GM18526 (cell line): ENCODE data around the gene MAGEB6B.

Source experiments
- POLR2A ChIP-seq: IDR thresholded peaks from 3 replicates; pipeline ENCODE4 v1.6.1; 2011; ENCODE audit not compliant: insufficient read length; ENCODE audit errors: extremely low read depth

Gene MAGEB6B, protein sequence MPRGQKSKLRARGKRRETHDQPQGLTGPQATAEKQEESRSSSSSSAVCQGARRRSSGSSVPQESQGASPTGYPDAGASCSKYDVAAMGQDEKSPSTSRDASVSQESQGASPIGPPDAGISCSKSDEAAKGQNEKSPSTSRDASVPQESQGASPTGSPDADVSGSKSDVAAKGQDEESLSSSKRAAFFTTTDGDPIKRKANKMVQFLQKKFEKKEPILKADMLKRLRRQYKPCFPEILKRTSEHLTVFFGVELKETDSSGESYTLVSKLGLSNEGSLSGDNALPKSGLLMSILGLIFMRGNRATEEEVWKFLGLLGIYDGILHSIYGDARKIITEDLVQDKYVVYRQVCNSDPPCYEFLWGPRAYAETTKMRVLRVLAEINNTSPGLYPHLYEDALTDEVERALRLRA

DNA sequence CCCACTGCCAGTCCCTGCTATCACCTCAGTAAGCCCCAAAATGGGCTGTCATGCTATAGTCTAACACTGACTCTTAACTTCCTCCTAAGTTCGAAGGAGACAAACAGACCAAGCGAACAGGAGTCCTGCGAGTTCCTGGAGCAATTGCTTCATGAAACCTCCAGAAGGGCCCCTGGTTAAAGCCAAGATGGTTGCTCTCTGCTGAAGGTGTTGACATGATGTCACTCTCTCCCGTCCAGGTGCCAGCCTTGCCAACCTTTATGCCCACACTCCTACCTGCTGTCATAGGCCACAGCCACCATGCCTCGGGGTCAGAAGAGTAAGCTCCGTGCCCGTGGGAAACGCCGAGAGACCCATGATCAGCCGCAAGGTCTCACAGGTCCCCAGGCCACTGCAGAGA, at the start of gene MAGEB6B:
TSS of gene MAGEB6B (plus strand) at position 301 of the 400 bp plus-strand sequence. CDS start at position 301, 0 bp downstream.
- no peak for TF ChIP-seq POLR2A

DNA sequence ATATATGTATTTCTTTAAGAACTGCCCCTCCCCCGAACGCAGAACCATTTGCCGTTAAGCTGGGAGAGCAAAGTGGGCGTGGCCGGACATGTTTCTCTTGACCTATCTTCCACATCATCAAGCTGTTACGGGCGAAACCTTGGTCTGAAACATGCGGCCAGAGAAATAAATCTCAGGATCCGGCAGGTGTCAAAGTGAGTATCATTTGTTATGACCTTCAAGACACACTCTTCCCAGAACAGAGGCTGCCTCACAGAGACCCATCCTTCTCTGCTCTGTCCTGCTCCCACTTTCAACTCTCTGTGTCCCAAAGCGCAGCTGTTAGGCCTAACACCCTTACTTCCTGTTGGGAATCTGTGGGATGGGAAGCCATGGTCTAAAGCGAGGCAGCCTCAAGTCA, 22.1 kb upstream of the MAGEB6B start, which contains the start of gene MAGEB18:
TSS of gene MAGEB18 (plus strand) at position 70 of the 400 bp plus-strand sequence. CDS start 643 bp downstream, outside the sequence.
- TF ChIP-seq POLR2A: no peak

GRCh38 chrX:26146024-26146423, 14.4 kb upstream of the MAGEB6B start:
- no peak for TF ChIP-seq POLR2A

GRCh38 chrX:26192204-26192603, 31.8 kb downstream of the MAGEB6B start, which contains the start of gene MAGEB6:
Gene MAGEB6 (plus strand): TSS chrX:26192440. CDS start chrX:26193847, 1,407 bp downstream.
- no peak for TF ChIP-seq POLR2A

GRCh38 chrX:26203561-26203960, 43.2 kb downstream of the MAGEB6B start:
- no peak for TF ChIP-seq POLR2A

DNA sequence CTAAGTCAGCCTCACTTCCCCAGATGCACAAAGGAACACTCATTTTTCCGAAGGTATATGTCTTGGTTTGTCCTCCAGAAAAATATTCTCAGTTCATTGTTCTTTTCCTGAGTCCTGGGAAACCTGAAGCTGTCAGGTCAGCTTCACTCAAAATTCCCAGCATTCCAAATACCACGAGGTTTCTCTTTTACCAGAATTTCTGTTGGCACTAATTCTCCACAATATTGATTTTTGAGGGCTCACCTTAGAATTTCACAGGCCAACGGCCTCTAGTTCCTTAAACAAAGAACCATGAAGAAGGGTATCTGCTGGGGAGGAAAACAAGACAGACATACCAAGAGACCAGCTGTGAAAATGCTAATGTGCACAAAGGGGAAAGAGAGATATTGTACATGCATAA, 47.6 kb downstream of the MAGEB6B start:
- TF ChIP-seq POLR2A: no peak
